NCI-H2081 treated with DMSO at 0.1 percent for 48 hours (cell line): ENCODE results near the gene OSBPL3.

ENCODE experiments used
- DNase-seq: peaks from one replicate; lab custom pipeline; 2025; lab: John Stamatoyannopoulos, UW

Gene OSBPL3

DNA sequence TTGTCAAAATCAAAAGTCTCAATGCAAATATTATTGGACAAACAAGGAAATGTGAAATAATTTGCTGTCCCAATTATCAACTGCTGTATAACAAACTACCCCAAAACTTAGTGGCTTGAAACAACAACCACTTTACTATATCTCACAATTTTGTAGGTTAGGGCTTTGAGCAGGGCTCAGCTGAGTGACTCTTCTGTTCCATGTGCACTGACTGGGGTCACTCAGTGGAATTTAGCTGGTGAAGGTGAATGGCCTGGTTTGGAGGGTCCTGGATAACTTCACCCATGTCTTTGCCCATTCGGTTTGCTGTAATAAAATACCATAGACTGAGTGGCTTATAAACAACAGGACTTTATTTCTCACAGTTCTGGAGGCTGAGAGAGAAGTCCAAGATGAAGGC is 219.0 kb downstream of the OSBPL3 start:
- DNase-seq = no peak

DNA sequence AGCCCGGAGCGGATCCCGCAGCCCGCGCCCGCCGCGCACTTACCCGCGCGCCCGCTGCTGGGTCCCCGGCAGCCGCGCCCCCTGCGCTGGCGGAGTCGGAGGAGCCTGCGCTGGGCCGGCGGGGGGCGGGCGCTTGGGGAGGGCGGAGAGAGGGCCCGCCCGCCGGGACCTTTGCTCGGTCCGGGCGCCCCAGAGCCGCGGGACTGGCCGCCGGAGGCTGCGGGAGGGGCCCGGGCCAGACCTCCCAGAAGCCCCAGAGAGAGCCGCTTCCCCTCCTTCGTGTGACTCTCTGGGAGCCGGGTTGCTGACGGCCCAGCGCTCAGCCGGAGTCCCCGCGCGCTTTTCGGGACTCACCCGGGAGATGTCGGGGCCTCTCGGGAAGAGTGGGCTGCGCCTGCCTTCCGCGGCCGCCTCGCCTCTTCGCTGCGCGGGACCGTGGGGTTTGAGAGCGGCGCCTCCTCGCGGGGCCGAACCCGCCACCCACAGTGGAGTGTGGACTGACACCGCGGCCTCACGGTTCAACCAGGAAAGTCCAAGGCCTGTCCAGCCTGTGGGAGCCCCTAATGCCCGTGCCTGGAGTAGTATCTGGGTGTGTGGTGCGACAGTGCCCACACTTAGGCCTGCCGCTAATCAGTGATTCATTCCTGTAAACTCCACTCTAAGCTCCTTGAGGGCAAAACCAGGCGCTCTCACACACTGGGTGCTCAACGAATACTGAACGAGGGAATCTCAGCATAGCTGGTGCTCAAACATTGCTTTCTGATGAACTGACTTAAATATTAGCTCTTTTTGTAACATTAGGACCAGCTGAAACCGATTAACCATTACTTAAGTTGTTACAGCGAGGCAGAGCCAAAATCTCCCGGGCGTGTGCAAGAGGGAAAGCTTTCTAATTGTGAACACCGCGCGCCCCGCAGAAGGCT is 222.4 kb downstream of the OSBPL3 start, which contains the start of gene GSDME:
Gene GSDME, minus strand, starts transcription at position 112 of the 923 bp plus-strand sequence. CDS start 7,690 bp downstream, outside the sequence.
- no peak for DNase-seq

DNA sequence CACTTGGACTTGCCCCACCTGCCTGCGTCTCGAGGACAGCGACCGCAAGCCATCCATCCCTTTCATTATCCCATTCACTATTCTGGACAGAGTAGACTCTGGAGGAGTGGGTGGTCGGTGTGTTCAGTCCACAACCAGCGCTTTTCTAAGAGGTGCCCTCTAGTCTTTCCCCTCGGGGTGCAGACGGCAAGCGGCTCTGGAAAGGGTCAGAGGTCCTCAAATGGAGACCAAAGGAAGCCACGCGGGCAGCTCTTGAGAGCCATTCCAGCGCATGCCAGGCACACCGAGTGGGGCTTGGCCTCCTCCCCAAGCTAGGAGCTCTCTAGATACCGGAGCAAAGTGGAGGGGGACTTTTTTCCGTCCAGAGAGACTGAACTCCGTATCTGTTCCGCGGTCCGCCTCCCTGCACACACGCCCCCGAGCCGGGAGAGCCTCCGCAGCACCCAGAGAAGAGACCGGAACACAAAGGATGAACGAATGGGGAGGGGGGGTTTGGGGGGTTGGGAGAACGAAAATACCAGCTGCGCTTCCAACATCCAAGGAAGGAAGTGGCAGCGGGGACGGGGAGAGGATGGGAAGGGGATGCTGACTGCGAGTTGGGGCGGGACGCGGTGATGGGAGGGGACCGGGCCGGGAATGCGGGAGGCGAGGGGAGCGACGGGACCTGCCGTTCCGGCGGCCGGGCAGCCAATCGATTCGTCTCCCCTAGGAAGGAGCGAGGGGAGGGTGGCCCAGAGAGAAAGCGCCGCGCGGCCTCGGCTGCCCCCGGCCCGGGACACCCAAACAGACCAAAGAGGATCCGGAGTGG is 223.2 kb downstream of the OSBPL3 start:
- DNase-seq = no peak

DNA sequence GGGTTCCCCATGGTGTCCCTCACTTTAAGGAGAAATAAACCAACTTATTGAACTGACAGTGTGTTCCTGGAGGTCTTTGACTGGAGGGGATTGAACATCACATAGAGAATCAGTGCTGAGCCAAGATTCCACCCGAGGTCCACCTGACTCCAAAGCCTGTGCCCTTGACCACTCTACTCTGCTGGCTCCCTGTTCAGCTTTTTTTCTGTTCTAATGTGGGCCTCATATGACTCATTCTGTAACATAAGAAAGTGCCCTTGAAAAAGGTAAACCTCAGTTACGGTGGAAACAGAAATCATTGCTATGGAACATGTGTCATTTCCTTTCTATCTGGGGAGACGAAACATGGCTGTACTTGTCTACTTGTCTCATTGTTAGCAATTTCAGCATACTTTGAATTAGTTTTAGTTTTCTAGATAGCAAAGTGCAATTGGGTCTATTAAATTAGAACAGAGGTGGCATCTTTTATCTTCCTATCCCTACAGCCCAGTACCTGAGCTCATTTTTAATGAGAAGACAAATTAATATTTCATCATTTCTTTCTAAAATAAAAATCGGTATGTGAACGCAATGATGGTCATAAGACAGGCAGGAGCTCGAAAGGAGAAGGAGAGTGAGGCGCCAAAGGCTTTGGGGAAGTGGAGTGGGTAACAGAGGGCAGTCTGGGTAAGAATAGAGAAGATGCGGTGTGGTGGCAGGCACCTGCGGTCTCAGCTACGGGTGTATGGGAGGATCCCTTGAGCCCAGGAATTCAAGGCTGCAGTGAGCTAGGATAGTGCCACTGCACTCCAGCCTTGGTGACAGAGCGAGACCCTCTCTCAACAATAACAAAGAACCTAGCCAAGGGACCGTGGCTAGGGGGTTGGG is 224.2 kb downstream of the OSBPL3 start:
- DNase-seq = no peak

DNA sequence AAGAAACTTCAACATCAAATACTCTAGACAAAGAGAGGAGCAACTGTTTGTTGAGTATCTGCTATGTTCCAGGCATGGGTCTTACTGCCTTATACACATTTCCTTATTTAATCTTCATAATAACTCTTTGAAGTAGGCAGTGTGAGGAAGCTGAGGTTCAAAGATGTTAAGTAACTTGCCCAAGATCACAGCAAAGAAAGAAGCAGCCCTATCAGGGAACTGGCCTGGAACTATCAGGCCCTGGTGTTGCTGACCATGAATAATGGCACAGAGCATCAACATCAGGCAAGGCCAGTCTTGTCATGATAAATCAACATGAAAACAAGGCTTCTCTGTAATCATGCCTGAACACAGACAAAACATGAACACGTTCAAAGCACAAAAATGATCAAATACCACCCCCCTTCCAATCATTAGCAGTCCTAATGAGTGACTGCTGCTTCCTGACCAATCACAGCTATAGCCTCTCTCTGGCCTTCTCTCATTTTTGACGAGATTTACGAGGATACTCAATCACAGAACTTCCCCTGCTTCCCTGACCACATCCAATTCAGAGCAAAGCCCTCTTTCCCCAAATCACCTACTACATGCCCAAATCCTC is 225.0 kb downstream of the OSBPL3 start:
- no peak for DNase-seq

DNA sequence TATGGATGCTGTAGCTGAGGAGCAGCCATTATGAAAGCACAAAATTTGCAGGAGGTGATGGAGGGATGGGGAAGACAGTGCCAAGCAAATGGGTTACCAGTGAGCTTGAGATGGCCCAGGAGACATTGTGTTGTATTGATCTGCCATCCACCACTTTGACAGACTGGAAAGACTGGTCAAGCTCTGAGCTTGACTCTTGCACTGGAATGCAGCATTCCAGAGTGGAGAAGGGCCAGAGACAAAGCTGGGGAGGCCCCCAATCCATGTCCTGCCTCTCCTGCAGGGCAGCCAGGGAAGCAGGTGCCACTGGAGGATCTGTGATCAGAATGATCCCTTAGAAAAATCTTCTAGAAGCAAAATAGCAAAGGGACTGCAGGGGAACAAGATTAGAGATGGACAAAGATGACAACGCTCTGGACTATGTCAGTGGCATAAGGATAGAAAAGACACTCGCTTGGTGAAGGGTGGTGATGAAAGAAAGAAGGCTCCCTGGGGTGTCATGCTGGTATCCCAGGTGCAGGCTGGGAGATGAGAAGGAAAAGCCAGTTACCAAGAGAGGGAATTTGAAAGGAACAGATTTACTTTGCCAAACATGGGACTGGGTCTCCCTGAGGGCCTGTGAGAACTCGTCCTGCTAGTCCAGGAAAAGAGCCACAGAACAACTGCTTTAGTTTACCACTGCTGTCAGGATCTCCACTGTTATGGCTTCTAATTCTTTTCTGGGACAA is 227.7 kb downstream of the OSBPL3 start:
- no peak for DNase-seq

DNA sequence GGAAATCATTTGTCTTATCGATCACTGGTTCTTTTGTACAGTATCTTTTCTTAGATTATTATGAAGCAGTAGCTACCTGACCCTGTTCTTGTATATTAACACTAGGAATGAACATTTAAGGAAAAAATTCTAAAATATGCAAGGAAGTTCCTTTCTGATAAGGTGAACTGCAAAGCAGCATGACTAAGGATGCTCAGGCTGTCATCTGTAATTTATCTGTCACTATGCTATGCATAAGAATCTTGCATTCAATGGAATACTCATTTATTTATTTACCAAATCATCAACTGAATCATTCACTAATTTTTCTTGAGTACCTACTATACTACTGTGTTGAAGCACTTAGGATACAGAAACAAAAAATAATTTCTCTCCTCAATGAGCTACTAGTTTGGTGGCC is 228.5 kb downstream of the OSBPL3 start:
- DNase-seq = no peak

DNA sequence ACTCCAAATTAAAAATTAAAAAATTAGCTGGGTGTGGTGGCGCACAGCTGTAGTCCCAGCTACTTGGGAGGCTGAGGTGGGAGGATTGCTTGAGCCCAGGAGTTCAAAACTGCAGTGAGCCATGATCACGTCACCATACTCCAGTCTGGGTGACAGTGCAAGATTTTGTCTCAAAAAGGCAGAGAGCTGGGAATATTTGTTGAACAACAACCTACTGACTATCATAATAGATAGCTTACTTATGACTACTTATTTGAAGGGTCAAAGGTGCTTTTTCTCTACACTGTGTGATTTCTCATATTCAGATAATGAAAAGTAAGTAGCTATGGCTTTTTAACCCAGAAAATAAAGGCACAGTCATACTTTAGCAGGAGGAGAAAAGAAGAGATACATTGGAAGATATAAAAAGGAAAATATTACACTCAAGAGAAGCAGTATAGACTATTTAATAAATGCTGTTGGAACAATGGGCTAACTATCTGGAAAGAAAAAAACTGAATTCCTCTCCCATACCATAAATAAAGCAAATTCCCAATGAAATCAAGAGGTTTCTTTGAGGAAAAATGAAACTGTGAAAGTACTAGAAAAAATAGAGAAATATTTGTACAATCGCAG is 229.4 kb downstream of the OSBPL3 start:
- no peak for DNase-seq

DNA sequence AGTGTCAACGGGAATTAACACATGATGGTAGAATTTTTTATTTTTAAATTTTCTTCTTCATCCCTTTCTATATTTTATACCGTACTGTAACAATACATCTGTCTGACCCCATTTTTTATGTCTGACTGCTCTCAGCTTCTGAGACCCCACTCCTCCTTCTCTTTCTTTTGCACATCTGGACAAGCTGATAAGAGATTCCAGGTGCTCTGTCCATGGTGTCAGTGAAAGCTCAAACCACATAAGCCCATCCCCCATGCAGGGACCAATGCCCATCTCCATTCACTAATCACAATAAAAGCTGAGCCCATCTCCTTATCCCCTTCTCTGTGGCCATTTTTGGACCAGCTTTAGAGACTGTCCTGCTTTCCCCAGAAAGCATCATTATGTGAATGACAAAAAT is 231.5 kb downstream of the OSBPL3 start:
- DNase-seq = no peak
